ENCODE data around the gene TP53INP2. TPM values are rescaled to one million over a fixed set of nuclear protein-coding genes. Genes with fewer than 3 reads are reported as not detected.

TP53INP2 gene
- total and polyA plus RNA-seq, 9 of the 15 experiments (the other 6 are each of a cell fraction or from before 2014, with no cell fraction given), result 0.43 to 5.0 (median 1.3) TPM

DNA sequence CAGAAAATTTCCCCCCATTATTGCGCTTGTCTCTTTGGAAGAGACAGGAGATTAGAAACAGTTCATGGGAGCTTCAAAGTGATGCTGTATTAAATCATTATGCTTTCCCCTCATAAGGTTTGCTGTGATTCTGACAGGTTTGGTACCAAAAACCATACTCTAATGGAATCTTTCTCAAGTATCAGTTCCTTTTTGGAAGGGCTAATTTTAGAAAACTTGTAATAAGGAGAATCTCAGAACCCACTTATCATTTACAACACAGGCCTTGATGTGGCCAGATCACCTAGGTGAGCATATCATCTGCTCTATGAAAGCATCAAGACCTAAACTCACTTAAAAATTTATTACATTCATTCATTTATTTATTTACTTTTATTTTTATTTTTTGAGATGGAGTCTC is 51.2 kb downstream of the TP53INP2 start (continued):
- no peak for TF ChIP-seq ZNF224 (CRISPR knock-in tag; IDR thresholded peaks at IDR 0.05)
- TF ChIP-seq ZNF124 (CRISPR knock-in tag; IDR thresholded peaks at IDR 0.05), result no peak
- no peak for TF ChIP-seq EWSR1 (IDR thresholded peaks at IDR 0.05; ENCODE audit: borderline replicate concordance, low read depth, partially characterized antibody)
- TF ChIP-seq POLR2AphosphoS5 (IDR thresholded peaks at IDR 0.05; ENCODE audit: control insufficient read depth, insufficient read depth, low read depth, low read length), result no peak
- no peak for TF ChIP-seq NUFIP1 (IDR thresholded peaks at IDR 0.05; ENCODE audit: partially characterized antibody)
- TF ChIP-seq ZNF384 (IDR thresholded peaks at IDR 0.05; ENCODE audit: low read depth, low read length), result no peak

GRCh38 chr20:34762031-34762555 is 57.9 kb downstream of the TP53INP2 start:
- BruUV-seq (replicated peaks), result no TSS peak
- Histone ChIP-seq H3K9ac (ENCODE audit: insufficient read depth in 1 of 2, low read depth in 2 of 2, low read length in 2 of 2) (no peak overlapping the region), H3K36me3 (ENCODE audit: control insufficient read depth, insufficient read depth, low read length) (peaks cover 83% of the 10 kb centered on the region), H3K79me2 (ENCODE audit: control insufficient read depth, insufficient read depth, low read length) (no peaks in the 10 kb centered on the region), H3K4me2 (ENCODE audit: insufficient read depth, low read length) (no peak overlapping the region), H4K20me1 (replicated peaks; ENCODE audit: control insufficient read depth, insufficient read depth, low read length) (no peaks in the 10 kb centered on the region), H2AFZ (ENCODE audit: low read depth, low read length) (no peak overlapping the region), H3K27me3 (ENCODE audit: control insufficient read depth in 2 of 2, insufficient read depth in 2 of 2, low read length in 2 of 2) (no peaks in the 10 kb centered on the region), H3K9me1 (ENCODE audit: control insufficient read depth, insufficient read depth, low read length) (no peaks in the 10 kb centered on the region), H3K9me3 (replicated peaks; ENCODE audit: control insufficient read depth, insufficient read depth, low read depth, low read length) (no peaks in the 10 kb centered on the region), H3K4me3 (no peak overlapping the region), H3K27ac (ENCODE audit: extremely low read depth, low read depth, low read length) (no peak overlapping the region), H3K4me1 (replicated peaks in 1 of 2; ENCODE audit: control insufficient read depth in 2 of 2, insufficient read depth in 2 of 2, low read length in 2 of 2) (no peaks in the 10 kb centered on the region)
- ATAC-seq, result no peak
- ChIA-PET POLR2A (interaction anchor here (0.7 to 2.0 kb wide), 2 partner anchors 8 to 41 kb away, joined by 3 to 8 read pairs; no protein-coding TSS in a partner anchor), CTCF (ENCODE audit: low intra/inter-chr PET ratio) (no interaction called here)
- TF ChIP-seq STAT5A (IDR thresholded peaks at IDR 0.05; ENCODE audit: borderline replicate concordance, low read length), result no peak
- no peak for TF ChIP-seq TEAD2 (tag; IDR thresholded peaks at IDR 0.05)
- WGBS (ENCODE audit: insufficient coverage, low coverage, missing lambda C conversion rate), result 0% methylated on average over 1 of the region's 1 CpG
- no peak for DNase-seq (ENCODE audit: extremely low read depth in 1 of 4, low spot score in 3 of 4)
- in situ Hi-C loops (cut with MboI) (no loop called here), intact Hi-C loops (cut with micrococcal nuclease) (no loop called here)
- FAIRE-seq, result no peak

Small RNAs within 50 kb of the gene (small RNA-seq; reads per million reads assigned to genes)
- gene AL118520.1, result not detected

Other genes starting within 250 kb of the TP53INP2 start
- 101 and 142 TPM in 2 replicates for gene DYNLRB1, start 187.9 kb upstream of the TP53INP2 start, total RNA-seq (2014; rRNA removed)
- 87.3 and 121 TPM in 2 replicates for gene DYNLRB1, start 187.9 kb upstream of the TP53INP2 start, total RNA-seq (2014; rRNA removed; fragmentation: Illumina TruSeq; extraction: Trizol)
- gene DYNLRB1, start 187.9 kb upstream of the TP53INP2 start, total RNA-seq (2015; rRNA removed; fragmentation: Illumina TruSeq; extraction: Trizol), result 135 and 145 TPM in 2 replicates
- gene DYNLRB1, start 187.9 kb upstream of the TP53INP2 start, total RNA-seq (2021), result 85.4 and 90.1 TPM in 2 replicates
- gene DYNLRB1, start 187.9 kb upstream of the TP53INP2 start, polyA plus RNA-seq (2011; rRNA removed), result 80.2 and 113 TPM in 2 replicates
- gene DYNLRB1, start 187.9 kb upstream of the TP53INP2 start, polyA plus RNA-seq (2014; fragmentation: Illumina TruSeq; extraction: Trizol), result 286 and 358 TPM in 2 replicates
- gene DYNLRB1, start 187.9 kb upstream of the TP53INP2 start, polyA plus RNA-seq (2014; fragmentation: Nextera tagmentation; extraction: Ambion mirVana), result 100 to 1,000 TPM; 172 to 191 TPM
- gene DYNLRB1, start 187.9 kb upstream of the TP53INP2 start, polyA plus RNA-seq (2014; rRNA removed), result 48.7 and 59.0 TPM in 2 replicates
- 0.27 TPM in 1 of 2 replicates, not detected in the other for gene MAP1LC3A, start 145.6 kb upstream of the TP53INP2 start, total RNA-seq (2014; rRNA removed)
- gene MAP1LC3A, start 145.6 kb upstream of the TP53INP2 start, total RNA-seq (2014; rRNA removed; fragmentation: Illumina TruSeq; extraction: Trizol), result not detected in 2 replicates
- not detected in 2 replicates for gene MAP1LC3A, start 145.6 kb upstream of the TP53INP2 start, total RNA-seq (2015; rRNA removed; fragmentation: Illumina TruSeq; extraction: Trizol)
- gene MAP1LC3A, start 145.6 kb upstream of the TP53INP2 start, total RNA-seq (2021), result 0.22 and 0.38 TPM in 2 replicates
- gene MAP1LC3A, start 145.6 kb upstream of the TP53INP2 start, polyA plus RNA-seq (2011; rRNA removed), result not detected in 2 replicates
- gene MAP1LC3A, start 145.6 kb upstream of the TP53INP2 start, polyA plus RNA-seq (2014; fragmentation: Illumina TruSeq; extraction: Trizol), result not detected in 2 replicates
- gene MAP1LC3A, start 145.6 kb upstream of the TP53INP2 start, polyA plus RNA-seq (2014; fragmentation: Nextera tagmentation; extraction: Ambion mirVana), result not detected
- gene MAP1LC3A, start 145.6 kb upstream of the TP53INP2 start, polyA plus RNA-seq (2014; rRNA removed), result 0.28 TPM in 1 of 2 replicates, not detected in the other
- 14.9 and 19.9 TPM in 2 replicates for gene PIGU, start 27.3 kb upstream of the TP53INP2 start, total RNA-seq (2014; rRNA removed)
- gene PIGU, start 27.3 kb upstream of the TP53INP2 start, total RNA-seq (2014; rRNA removed; fragmentation: Illumina TruSeq; extraction: Trizol), result 28.1 and 32.0 TPM in 2 replicates
- gene PIGU, start 27.3 kb upstream of the TP53INP2 start, total RNA-seq (2015; rRNA removed; fragmentation: Illumina TruSeq; extraction: Trizol), result 32.1 and 32.4 TPM in 2 replicates
- 25.0 and 26.0 TPM in 2 replicates for gene PIGU, start 27.3 kb upstream of the TP53INP2 start, total RNA-seq (2021)
- gene PIGU, start 27.3 kb upstream of the TP53INP2 start, polyA plus RNA-seq (2011; rRNA removed), result 92.0 and 100 TPM in 2 replicates
- gene PIGU, start 27.3 kb upstream of the TP53INP2 start, polyA plus RNA-seq (2014; fragmentation: Illumina TruSeq; extraction: Trizol), result 50.5 and 63.3 TPM in 2 replicates
- 10 to 100 TPM in 1 of 2 experiments, 1 to 10 TPM in 1; 6.5 to 14.2 TPM for gene PIGU, start 27.3 kb upstream of the TP53INP2 start, polyA plus RNA-seq (2014; fragmentation: Nextera tagmentation; extraction: Ambion mirVana)
- 28.9 and 37.2 TPM in 2 replicates for gene PIGU, start 27.3 kb upstream of the TP53INP2 start, polyA plus RNA-seq (2014; rRNA removed)
- gene NCOA6, start 121.3 kb downstream of the TP53INP2 start, total RNA-seq (2014; rRNA removed), result 5.2 and 8.1 TPM in 2 replicates
- 6.7 and 7.8 TPM in 2 replicates for gene NCOA6, start 121.3 kb downstream of the TP53INP2 start, total RNA-seq (2014; rRNA removed; fragmentation: Illumina TruSeq; extraction: Trizol)
- 6.1 and 8.4 TPM in 2 replicates for gene NCOA6, start 121.3 kb downstream of the TP53INP2 start, total RNA-seq (2015; rRNA removed; fragmentation: Illumina TruSeq; extraction: Trizol)
- 17.3 and 17.7 TPM in 2 replicates for gene NCOA6, start 121.3 kb downstream of the TP53INP2 start, total RNA-seq (2021)
- 9.9 and 12.7 TPM in 2 replicates for gene NCOA6, start 121.3 kb downstream of the TP53INP2 start, polyA plus RNA-seq (2011; rRNA removed)
- 18.6 and 25.0 TPM in 2 replicates for gene NCOA6, start 121.3 kb downstream of the TP53INP2 start, polyA plus RNA-seq (2014; fragmentation: Illumina TruSeq; extraction: Trizol)
- gene NCOA6, start 121.3 kb downstream of the TP53INP2 start, polyA plus RNA-seq (2014; fragmentation: Nextera tagmentation; extraction: Ambion mirVana), result 1 to 10 TPM; 8.2 to 9.5 TPM
- 12.2 TPM in 2 replicates for gene NCOA6, start 121.3 kb downstream of the TP53INP2 start, polyA plus RNA-seq (2014; rRNA removed)
- 5.9 and 8.7 TPM in 2 replicates for gene GGT7, start 168.5 kb downstream of the TP53INP2 start, total RNA-seq (2014; rRNA removed)
- gene GGT7, start 168.5 kb downstream of the TP53INP2 start, total RNA-seq (2014; rRNA removed; fragmentation: Illumina TruSeq; extraction: Trizol), result 1.9 and 2.9 TPM in 2 replicates
- gene GGT7, start 168.5 kb downstream of the TP53INP2 start, total RNA-seq (2015; rRNA removed; fragmentation: Illumina TruSeq; extraction: Trizol), result 3.1 and 3.3 TPM in 2 replicates
- gene GGT7, start 168.5 kb downstream of the TP53INP2 start, total RNA-seq (2021), result 16.4 and 18.3 TPM in 2 replicates
- 11.4 and 22.1 TPM in 2 replicates for gene GGT7, start 168.5 kb downstream of the TP53INP2 start, polyA plus RNA-seq (2011; rRNA removed)
- gene GGT7, start 168.5 kb downstream of the TP53INP2 start, polyA plus RNA-seq (2014; fragmentation: Illumina TruSeq; extraction: Trizol), result 8.4 and 9.8 TPM in 2 replicates
- under 1 TPM; 0.04 to 0.07 TPM for gene GGT7, start 168.5 kb downstream of the TP53INP2 start, polyA plus RNA-seq (2014; fragmentation: Nextera tagmentation; extraction: Ambion mirVana)
- gene GGT7, start 168.5 kb downstream of the TP53INP2 start, polyA plus RNA-seq (2014; rRNA removed), result 17.3 and 21.6 TPM in 2 replicates
- 94.3 and 97.9 TPM in 2 replicates for gene ACSS2, start 172.3 kb downstream of the TP53INP2 start, total RNA-seq (2014; rRNA removed)
- gene ACSS2, start 172.3 kb downstream of the TP53INP2 start, total RNA-seq (2014; rRNA removed; fragmentation: Illumina TruSeq; extraction: Trizol), result 49.5 and 52.9 TPM in 2 replicates
- 43.7 and 48.6 TPM in 2 replicates for gene ACSS2, start 172.3 kb downstream of the TP53INP2 start, total RNA-seq (2015; rRNA removed; fragmentation: Illumina TruSeq; extraction: Trizol)
- 64.0 and 66.2 TPM in 2 replicates for gene ACSS2, start 172.3 kb downstream of the TP53INP2 start, total RNA-seq (2021)
- 246 and 419 TPM in 2 replicates for gene ACSS2, start 172.3 kb downstream of the TP53INP2 start, polyA plus RNA-seq (2011; rRNA removed)
- gene ACSS2, start 172.3 kb downstream of the TP53INP2 start, polyA plus RNA-seq (2014; fragmentation: Illumina TruSeq; extraction: Trizol), result 64.0 and 77.6 TPM in 2 replicates
- gene ACSS2, start 172.3 kb downstream of the TP53INP2 start, polyA plus RNA-seq (2014; fragmentation: Nextera tagmentation; extraction: Ambion mirVana), result 10 to 100 TPM; 21.9 to 26.5 TPM
- gene ACSS2, start 172.3 kb downstream of the TP53INP2 start, polyA plus RNA-seq (2014; rRNA removed), result 78.4 and 81.5 TPM in 2 replicates